Measurements from ENCODE around the gene CHD5. TPM values are rescaled to one million over a fixed set of nuclear protein-coding genes. Genes with fewer than 3 reads are reported as not detected.

Gene CHD5
- total RNA-seq, 6 experiments from 2014 or later, result not detected

DNA sequence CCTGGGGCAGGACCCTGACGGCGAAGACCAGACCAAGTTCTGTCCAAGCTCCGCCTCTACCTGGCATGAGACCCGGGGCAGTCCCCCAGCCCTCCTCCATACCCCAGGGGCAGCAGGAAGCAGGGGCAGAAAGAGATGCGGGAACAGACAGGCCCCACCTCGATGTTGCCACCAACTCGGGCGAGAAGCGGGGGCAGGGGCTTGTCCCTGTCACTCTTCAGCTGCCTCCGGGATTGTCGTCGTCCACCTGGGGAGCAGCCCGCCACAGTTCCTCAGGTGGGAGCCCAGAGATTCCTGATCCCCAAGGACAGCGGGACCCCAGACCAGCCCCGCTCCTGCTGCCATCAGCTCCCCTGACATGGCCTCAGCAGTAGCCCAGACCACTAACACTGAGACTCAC is 54.8 kb downstream of the CHD5 start:
- no peak for ATAC-seq
- Histone ChIP-seq H3K36me3 (no peaks in the 10 kb centered on the region), H3K4me3 (no peak overlapping the region), H3K9me3 (no peaks in the 10 kb centered on the region), H3K27ac (no peak overlapping the region), H3K27me3 (no peaks in the 10 kb centered on the region), H3K4me1 (no peaks in the 10 kb centered on the region)
- WGBS (ENCODE audit: insufficient coverage, low coverage, low lambda C conversion rate, missing lambda C conversion rate), result 60% methylated on average over 2 of the region's 15 CpGs
- no peak for TF ChIP-seq CTCF (IDR thresholded peaks at IDR 0.05)
- TF ChIP-seq POLR2A (IDR thresholded peaks at IDR 0.05), result no peak
- intact Hi-C loops (cut with DNase I), result no loop called here
- peak in 1 of 3 donors; percentile 51 for DNase-seq

- Histone ChIP-seq H3K27ac (no peak overlapping the region), H3K36me3 (no peaks in the 10 kb centered on the region), H3K9me3 (no peaks in the 10 kb centered on the region), H3K4me1 (no peaks in the 10 kb centered on the region), H3K4me3 (no peak overlapping the region), H3K27me3 (no peaks in the 10 kb centered on the region)
- WGBS (ENCODE audit: insufficient coverage, low coverage, low lambda C conversion rate, missing lambda C conversion rate), result 70% methylated on average over 3 of the region's 21 CpGs
- no peak for TF ChIP-seq CTCF (IDR thresholded peaks at IDR 0.05)
- DNase-seq (peak in 1 of 3 donors; percentile 36), ATAC-seq (no peak)
- intact Hi-C loops (cut with DNase I), result no loop called here
These were observed 55.3 kb downstream of the CHD5 start for GRCh38 chr1:6124746-6125365.

GRCh38 chr1:6124341-6124740 is 55.8 kb downstream of the CHD5 start:
- Histone ChIP-seq H3K36me3 (no peaks in the 10 kb centered on the region), H3K4me1 (no peaks in the 10 kb centered on the region), H3K9me3 (no peaks in the 10 kb centered on the region), H3K27me3 (no peaks in the 10 kb centered on the region), H3K4me3 (no peak overlapping the region), H3K27ac (no peak overlapping the region)
- intact Hi-C loops (cut with DNase I), result no loop called here
- ATAC-seq, result no peak
- 40% methylated on average over 1 of the region's 12 CpGs for WGBS (ENCODE audit: insufficient coverage, low coverage, low lambda C conversion rate, missing lambda C conversion rate)
- TF ChIP-seq CTCF (IDR thresholded peaks at IDR 0.05) (no peak), POLR2A (IDR thresholded peaks at IDR 0.05) (no peak)
- peak in 1 of 3 donors; percentile 47 for DNase-seq

- H3K27ac ChIP-seq, result no peak overlapping the region
- DNase-seq (peak in 1 of 3 donors; percentile 19), ATAC-seq (no peak)
- intact Hi-C loops (cut with DNase I), result no loop called here
- H3K27me3 ChIP-seq, result no peaks in the 10 kb centered on the region
- WGBS (ENCODE audit: insufficient coverage, low coverage, low lambda C conversion rate, missing lambda C conversion rate), result 30% methylated on average over 2 of the region's 10 CpGs
- TF ChIP-seq POLR2A (IDR thresholded peaks at IDR 0.05) (no peak), CTCF (IDR thresholded peaks at IDR 0.05) (no peak)
- no peaks in the 10 kb centered on the region for H3K9me3 ChIP-seq
- H3K4me3 ChIP-seq, result no peak overlapping the region
- no peaks in the 10 kb centered on the region for H3K36me3 ChIP-seq
- no peaks in the 10 kb centered on the region for H3K4me1 ChIP-seq
These were observed 56.3 kb downstream of the CHD5 start for GRCh38 chr1:6123816-6124215.

- Histone ChIP-seq H3K9me3 (no peaks in the 10 kb centered on the region), H3K27ac (no peak overlapping the region), H3K4me3 (no peak overlapping the region), H3K4me1 (no peaks in the 10 kb centered on the region), H3K36me3 (no peaks in the 10 kb centered on the region), H3K27me3 (no peaks in the 10 kb centered on the region)
- ATAC-seq (peak in 1 of 4 donors; percentile 30), DNase-seq (peak in 1 of 3 donors; percentile 8)
- 48% methylated on average over 5 of the region's 7 CpGs for WGBS (ENCODE audit: insufficient coverage, low coverage, low lambda C conversion rate, missing lambda C conversion rate)
- TF ChIP-seq POLR2A (IDR thresholded peaks at IDR 0.05), result no peak
- intact Hi-C loops (cut with DNase I), result no loop called here
These were observed 57.0 kb downstream of the CHD5 start for GRCh38 chr1:6123083-6123482.
